Measurements from ENCODE around the gene PRDX1. TPM values are rescaled to one million over a fixed set of nuclear protein-coding genes. Genes with fewer than 3 reads are reported as not detected.
"Not testable (repeated sequence)": the region's sequence is repeated elsewhere in the genome, so short reads cannot be mapped to it uniquely, and the experiment has no call there.

The PRDX1 gene
- total RNA-seq, 4 donors from 2014 or later, result 120 to 291 (median 189) TPM

DNA sequence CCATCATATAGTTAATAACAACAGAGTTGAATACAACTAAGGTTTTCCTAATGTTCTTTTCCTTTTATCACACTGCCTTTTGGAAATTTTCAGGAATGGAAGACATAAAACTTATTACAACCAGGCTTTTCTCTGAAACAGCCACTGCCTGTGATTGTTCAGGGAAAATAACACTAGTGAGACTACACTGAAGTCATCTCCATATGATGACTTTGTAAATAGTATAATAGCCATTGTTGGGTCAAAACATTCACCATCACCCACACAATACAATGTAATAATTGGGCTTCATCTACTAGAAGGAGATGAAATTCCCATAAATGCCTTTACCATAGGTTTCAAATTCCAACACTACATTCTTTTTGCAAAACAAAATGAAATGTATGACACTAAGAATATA, 35.7 kb downstream of the PRDX1 start:
- Histone ChIP-seq H3K9me3 (no peaks in the 10 kb centered on the region), H3K36me3 (no peaks in the 10 kb centered on the region), H3K27me3 (no peaks in the 10 kb centered on the region), H3K4me1 (peaks cover 0 to 11% (median 0%) of the 10 kb centered on the region in 4 donors), H3K27ac (no peak overlapping the region), H3K4me3 (no peak overlapping the region)
- in situ Hi-C loops (cut with MboI; ENCODE audit: low pct_ligation_motif_present in 1 of 4, low pct_unique_long_range_greater_than_20kb in 1 of 4, low sequenced_read_pairs in 3 of 4) (loop anchor here in 1 of 4 donors (25.0 kb wide), 1 partner anchor 649 kb away; the partner anchor contains the start of gene PTCH2), intact Hi-C loops (cut with DNase I; ENCODE audit: low total_unique reads) (no loop called here)
- TF ChIP-seq, protein P1, sequence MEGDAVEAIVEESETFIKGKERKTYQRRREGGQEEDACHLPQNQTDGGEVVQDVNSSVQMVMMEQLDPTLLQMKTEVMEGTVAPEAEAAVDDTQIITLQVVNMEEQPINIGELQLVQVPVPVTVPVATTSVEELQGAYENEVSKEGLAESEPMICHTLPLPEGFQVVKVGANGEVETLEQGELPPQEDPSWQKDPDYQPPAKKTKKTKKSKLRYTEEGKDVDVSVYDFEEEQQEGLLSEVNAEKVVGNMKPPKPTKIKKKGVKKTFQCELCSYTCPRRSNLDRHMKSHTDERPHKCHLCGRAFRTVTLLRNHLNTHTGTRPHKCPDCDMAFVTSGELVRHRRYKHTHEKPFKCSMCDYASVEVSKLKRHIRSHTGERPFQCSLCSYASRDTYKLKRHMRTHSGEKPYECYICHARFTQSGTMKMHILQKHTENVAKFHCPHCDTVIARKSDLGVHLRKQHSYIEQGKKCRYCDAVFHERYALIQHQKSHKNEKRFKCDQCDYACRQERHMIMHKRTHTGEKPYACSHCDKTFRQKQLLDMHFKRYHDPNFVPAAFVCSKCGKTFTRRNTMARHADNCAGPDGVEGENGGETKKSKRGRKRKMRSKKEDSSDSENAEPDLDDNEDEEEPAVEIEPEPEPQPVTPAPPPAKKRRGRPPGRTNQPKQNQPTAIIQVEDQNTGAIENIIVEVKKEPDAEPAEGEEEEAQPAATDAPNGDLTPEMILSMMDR (IDR thresholded peaks at IDR 0.05), result no peak
- TF ChIP-seq POLR2A (IDR thresholded peaks at IDR 0.05) (no peak), EP300 (IDR thresholded peaks at IDR 0.05; ENCODE audit: low read depth) (no peak), POLR2AphosphoS5 (IDR thresholded peaks at IDR 0.05) (no peak)
- no peak for DNase-seq

DNA sequence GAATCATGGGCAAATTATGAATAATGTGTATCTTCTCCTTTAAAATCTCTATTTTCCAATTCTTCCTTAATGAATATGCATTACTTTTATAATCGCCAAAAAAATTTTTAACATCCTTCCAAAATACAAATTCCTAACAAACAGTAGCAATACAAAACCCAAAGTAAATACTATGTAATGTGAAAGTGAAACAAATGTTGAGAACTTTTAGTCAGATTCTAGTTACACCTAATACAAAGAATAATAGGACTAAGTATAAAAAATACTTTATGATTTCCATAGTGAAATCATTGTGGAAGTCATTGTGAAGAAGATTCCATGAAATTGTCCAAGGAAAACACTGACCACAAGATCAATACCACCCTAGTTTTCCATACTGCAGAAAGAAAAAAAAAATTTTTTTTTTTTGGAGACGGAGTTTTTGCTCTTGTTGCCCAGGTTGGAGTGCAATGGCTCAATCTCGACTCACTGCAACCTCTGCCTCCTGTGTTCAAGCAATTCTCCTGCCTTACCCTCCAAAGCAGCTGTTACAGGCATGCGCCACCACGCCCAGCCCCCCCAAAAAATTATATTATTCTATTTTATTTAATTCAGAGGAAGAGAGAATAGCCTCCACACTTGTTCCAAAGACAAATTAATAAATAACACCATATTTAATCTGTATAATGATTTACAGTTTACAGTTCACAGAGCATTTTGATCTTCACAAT, 42.5 kb downstream of the PRDX1 start:
- Histone ChIP-seq H3K4me3 (no peak overlapping the region), H3K27me3 (no peaks in the 10 kb centered on the region), H3K9me3 (no peaks in the 10 kb centered on the region), H3K4me1 (peaks cover 0 to 4% (median 0%) of the 10 kb centered on the region in 4 donors), H3K27ac (no peak overlapping the region), H3K36me3 (no peaks in the 10 kb centered on the region)
- WGBS, 2 donors (ENCODE audit: low coverage in 1 of 2), result 77 to 78% methylated on average over 5 of the region's 5 CpGs
- intact Hi-C loops (cut with DNase I; ENCODE audit: low total_unique reads) (no loop called here), in situ Hi-C loops (cut with MboI; ENCODE audit: low pct_ligation_motif_present in 1 of 4, low pct_unique_long_range_greater_than_20kb in 1 of 4, low sequenced_read_pairs in 3 of 4) (loop anchor here in 1 of 4 donors (25.0 kb wide), 1 partner anchor 642 kb away; the partner anchor contains the start of gene PTCH2)
- no peak for DNase-seq
- TF ChIP-seq POLR2A (IDR thresholded peaks at IDR 0.05) (no peak), POLR2AphosphoS5 (IDR thresholded peaks at IDR 0.05) (no peak), EP300 (IDR thresholded peaks at IDR 0.05; ENCODE audit: low read depth) (no peak)
- TF ChIP-seq, protein P1 (IDR thresholded peaks at IDR 0.05), result no peak

DNA sequence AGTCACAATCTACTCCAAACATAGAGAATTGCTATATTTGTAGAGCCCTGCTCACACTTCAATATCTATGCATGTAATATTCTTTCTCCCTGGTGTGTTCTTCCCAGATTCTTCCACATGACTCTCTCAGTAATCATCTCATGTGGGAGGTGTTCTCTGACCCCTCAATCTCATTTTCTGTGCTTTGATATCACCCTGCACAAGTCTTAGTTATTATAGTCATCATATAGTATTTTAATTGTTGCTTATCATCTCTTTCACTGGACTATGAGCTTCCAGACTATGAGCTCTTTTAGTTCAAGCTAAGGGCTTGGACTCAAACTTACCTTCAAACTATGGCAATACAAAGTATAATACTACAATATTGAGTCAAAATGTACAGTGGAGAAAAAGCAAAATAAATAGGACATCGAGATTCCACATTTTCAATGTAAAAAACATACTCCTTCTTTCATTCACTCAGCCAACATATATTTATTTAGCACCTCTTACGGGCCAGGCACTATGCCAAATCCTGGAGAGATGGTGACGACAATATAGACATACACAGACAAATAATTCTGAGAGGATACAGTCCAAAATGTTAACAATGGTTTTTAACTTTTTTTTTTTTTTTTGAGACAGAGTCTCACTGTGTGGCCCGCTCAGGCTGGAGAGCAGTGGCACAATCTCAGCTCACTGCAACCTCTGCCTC, 43.4 kb downstream of the PRDX1 start:
- Histone ChIP-seq H3K27ac (no peak overlapping the region), H3K27me3 (no peaks in the 10 kb centered on the region), H3K4me3 (no peak overlapping the region), H3K9me3 (no peaks in the 10 kb centered on the region), H3K4me1 (peaks cover 0 to 4% (median 0%) of the 10 kb centered on the region in 4 donors), H3K36me3 (no peaks in the 10 kb centered on the region)
- intact Hi-C loops (cut with DNase I; ENCODE audit: low total_unique reads) (no loop called here), in situ Hi-C loops (cut with MboI; ENCODE audit: low pct_ligation_motif_present in 1 of 4, low pct_unique_long_range_greater_than_20kb in 1 of 4, low sequenced_read_pairs in 3 of 4) (loop anchor here in 1 of 4 donors (25.0 kb wide), 1 partner anchor 641 kb away; the partner anchor contains the start of gene PTCH2)
- WGBS, 2 donors (ENCODE audit: low coverage in 1 of 2), result 47 to 55% methylated on average over 4 of the region's 4 CpGs
- TF ChIP-seq, protein P1 (IDR thresholded peaks at IDR 0.05), result no peak
- TF ChIP-seq POLR2AphosphoS5 (IDR thresholded peaks at IDR 0.05) (no peak), EP300 (IDR thresholded peaks at IDR 0.05; ENCODE audit: low read depth) (no peak), POLR2A (IDR thresholded peaks at IDR 0.05) (no peak)
- DNase-seq, result no peak

DNA sequence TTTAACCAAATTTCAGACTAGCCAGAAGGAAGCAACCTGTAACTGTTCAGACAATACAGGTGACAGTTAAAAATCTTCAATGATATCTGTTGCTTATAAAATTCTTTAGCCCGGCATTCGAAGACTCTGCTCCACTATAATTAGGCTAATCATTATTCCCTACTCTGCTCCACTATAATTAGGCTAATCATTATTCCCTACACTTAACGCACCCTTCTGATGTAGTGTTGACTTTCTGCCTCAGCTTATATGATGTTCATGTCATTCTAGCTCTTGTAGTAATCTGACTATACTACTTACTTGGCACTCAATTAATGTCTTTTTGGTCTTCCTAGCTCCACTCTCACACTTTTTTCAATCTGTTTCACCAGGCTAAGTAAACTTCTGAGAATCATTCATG, 44.0 kb downstream of the PRDX1 start:
- TF ChIP-seq, protein P1 (IDR thresholded peaks at IDR 0.05), result no peak
- no peak for TF ChIP-seq EP300 (IDR thresholded peaks at IDR 0.05; ENCODE audit: low read depth)
- Histone ChIP-seq H3K4me1 (peaks cover 0 to 4% (median 0%) of the 10 kb centered on the region in 4 donors), H3K27me3 (no peaks in the 10 kb centered on the region), H3K27ac (no peak overlapping the region), H3K4me3 (no peak overlapping the region), H3K36me3 (no peaks in the 10 kb centered on the region), H3K9me3 (no peaks in the 10 kb centered on the region)
- intact Hi-C loops (cut with DNase I; ENCODE audit: low total_unique reads) (no loop called here), in situ Hi-C loops (cut with MboI; ENCODE audit: low pct_ligation_motif_present in 1 of 4, low pct_unique_long_range_greater_than_20kb in 1 of 4, low sequenced_read_pairs in 3 of 4) (loop anchor here in 1 of 4 donors (25.0 kb wide), 1 partner anchor 640 kb away; the partner anchor contains the start of gene PTCH2)
- WGBS, 2 donors (ENCODE audit: low coverage in 1 of 2), result 94 to 100% methylated on average over 3 of the region's 3 CpGs
- DNase-seq, result no peak

DNA sequence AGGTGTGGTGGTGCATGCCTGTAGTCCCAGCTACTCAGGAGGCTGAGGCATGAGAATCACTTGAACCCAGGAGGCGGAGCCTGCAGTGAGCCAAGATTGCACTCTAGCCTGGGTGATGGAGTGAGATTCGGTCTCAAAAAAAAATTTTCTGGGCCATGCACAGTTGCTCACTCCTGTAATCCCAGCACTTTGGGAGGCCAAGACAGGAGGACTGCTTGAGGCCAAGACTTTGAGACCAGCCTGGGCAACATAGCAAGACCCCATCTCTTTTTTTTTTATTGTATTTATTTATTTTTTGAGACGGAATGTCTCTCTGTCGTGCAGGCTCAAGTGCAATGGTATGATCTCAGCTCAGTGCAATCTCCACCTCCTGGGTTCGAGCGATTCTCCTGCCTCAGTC, 47.5 kb downstream of the PRDX1 start:
- H3K4me3 ChIP-seq; H3K9me3 ChIP-seq; H3K36me3 ChIP-seq; H3K4me1 ChIP-seq; in situ Hi-C loops (cut with MboI; ENCODE audit: low pct_ligation_motif_present in 1 of 4, low pct_unique_long_range_greater_than_20kb in 1 of 4, low sequenced_read_pairs in 3 of 4); H3K27ac ChIP-seq; intact Hi-C loops (cut with DNase I; ENCODE audit: low total_unique reads); DNase-seq; H3K27me3 ChIP-seq: not testable (repeated sequence)
- 91 to 94% methylated on average over 4 to 6 of the region's 6 CpGs for WGBS, 2 donors (ENCODE audit: low coverage in 1 of 2)
